ENCODE data around the gene POFUT2.

The POFUT2 gene

GRCh38 chr21:45282283-45283034 lies 5.2 kb downstream of the POFUT2 start:
- no peak for DNase-seq

- DNase-seq: no peak
Observed at GRCh38 chr21:45281411-45282282, 6.0 kb downstream of the POFUT2 start.

DNA sequence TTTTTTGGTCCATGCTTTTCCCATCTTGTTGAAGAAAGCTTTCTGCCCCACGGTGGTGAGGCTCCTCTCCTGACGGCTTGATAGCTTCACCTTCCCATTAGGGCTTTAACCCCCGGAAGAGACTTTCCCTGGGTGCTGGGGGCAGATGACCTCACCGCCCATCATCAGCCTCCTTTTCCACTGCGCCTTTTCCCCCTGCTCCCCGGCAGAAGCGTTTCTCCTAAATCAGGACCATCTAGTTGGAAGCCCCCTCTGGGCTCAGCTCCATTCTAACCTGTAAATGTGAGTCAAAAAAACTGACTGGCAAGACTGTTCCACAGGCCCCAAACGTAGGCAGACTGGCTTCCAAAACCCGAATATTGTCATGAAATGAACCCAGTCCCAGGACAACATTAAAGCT lies 6.7 kb downstream of the POFUT2 start:
- no peak for DNase-seq

DNA sequence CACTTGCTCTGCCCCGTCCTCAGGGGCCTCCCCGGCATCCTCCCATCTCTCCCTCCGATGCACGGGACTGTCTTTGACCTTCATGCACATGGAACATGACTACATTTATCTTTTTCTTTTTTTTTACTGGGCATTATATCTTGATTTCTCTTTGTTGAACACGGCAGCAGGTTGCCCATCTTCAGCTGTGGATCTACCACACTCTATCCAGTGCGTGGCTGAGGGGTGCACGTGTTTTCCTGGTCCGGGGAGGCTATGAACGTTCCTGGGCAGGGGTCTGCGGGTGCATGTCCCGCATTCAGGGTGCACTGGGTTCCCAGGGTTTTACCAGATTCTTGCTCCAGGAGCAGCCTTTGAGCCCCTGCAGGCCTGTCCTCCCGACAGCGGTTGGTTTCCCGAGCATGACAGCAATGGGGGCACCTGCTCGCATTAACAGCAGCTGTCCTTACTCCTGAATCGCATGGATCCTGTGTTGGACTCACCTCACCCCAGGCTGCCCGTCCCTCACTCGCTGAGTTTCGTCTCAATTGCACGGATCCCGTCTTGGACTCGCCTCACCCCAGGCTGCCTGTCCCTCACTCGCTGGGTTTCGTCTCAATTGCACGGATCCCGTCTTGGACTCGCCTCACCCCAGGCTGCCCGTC lies 7.4 kb downstream of the POFUT2 start:
- DNase-seq: no peak

GRCh38 chr21:45279446-45280177 lies 8.1 kb downstream of the POFUT2 start:
- no peak for DNase-seq

DNA sequence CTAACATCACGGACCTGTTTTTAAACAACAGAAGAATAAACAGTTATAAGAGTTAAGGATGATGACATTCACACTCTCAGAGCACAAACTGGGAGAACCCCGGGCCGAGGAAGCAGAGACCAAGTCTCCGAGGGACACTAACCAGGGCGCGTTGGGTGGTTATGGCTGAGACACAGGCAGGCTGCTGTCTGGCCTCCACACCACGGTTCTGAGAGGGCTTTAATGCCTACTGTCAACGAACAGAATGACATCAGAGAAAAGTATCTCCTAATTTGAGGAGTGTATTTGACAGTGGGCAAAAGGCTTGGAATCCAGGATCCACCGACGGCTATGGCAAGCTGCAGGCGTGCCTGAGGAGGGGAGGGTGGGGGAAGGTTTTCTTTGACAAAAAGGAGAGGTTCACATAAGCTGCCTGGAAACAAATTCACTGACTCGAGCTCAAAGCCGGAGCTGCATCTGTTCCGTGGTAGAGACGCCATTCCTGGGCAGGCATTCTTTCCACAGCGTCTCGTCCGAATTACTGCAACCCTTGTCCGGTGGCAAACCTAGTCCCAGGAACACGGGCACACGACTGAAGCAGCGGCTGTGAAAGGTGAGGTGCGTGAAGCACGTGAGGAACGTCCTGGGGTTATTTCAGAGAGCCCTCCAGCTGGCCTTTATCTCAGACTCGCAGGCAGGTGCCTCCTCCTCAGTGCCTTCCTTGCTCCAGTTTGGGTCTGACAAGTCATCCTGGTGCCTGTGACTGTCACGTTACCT lies 9.4 kb downstream of the POFUT2 start:
- no peak for DNase-seq

GRCh38 chr21:45277101-45278045 lies 10.3 kb downstream of the POFUT2 start:
- no peak for DNase-seq

- no peak for DNase-seq
Observed at GRCh38 chr21:45276596-45276995, 11.1 kb downstream of the POFUT2 start.

DNA sequence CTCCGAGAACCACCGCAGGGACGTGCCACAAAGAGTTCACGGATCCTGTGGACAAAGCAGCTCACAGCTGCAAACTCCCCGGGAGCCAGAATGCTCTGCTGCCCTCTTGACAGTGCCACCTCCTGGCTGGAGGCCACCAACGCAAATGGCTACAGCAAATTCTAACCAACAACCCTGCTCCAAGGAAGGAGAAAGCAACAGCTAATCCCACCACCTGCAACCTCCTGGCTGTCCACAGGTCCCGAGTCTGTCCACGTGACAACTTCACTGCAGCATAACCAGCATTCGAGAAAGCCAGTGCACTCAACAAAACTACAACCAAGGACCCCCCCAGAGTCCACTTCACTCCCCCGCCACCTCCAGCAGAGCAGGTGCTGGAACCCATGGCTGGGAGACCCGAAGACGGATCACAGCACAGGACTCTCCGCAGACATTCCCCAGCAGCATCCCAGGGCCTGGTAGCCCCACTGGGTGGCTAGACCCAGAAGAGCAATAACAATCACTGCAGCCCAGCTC lies 17.3 kb downstream of the POFUT2 start:
- no peak for DNase-seq

GRCh38 chr21:45269861-45270260 lies 17.8 kb downstream of the POFUT2 start:
- DNase-seq: no peak

DNA sequence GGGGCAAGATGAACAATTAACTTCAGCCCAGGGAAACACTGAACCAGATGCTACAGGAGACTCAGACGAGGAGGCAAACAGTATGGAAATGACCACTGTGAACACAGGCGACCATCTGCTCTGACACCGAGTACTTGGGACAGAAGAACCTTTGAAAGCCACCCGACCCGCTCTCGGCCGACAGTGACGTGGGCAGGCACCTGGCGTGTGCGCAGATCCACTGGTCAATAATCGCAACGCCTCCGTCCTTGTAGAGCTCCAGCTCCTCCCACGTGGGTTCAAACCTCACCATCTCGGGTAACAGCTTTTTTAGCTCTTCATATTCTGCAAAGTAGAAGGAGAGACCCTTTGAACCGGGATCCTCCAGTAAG lies 20.3 kb downstream of the POFUT2 start:
- DNase-seq: no peak

DNA sequence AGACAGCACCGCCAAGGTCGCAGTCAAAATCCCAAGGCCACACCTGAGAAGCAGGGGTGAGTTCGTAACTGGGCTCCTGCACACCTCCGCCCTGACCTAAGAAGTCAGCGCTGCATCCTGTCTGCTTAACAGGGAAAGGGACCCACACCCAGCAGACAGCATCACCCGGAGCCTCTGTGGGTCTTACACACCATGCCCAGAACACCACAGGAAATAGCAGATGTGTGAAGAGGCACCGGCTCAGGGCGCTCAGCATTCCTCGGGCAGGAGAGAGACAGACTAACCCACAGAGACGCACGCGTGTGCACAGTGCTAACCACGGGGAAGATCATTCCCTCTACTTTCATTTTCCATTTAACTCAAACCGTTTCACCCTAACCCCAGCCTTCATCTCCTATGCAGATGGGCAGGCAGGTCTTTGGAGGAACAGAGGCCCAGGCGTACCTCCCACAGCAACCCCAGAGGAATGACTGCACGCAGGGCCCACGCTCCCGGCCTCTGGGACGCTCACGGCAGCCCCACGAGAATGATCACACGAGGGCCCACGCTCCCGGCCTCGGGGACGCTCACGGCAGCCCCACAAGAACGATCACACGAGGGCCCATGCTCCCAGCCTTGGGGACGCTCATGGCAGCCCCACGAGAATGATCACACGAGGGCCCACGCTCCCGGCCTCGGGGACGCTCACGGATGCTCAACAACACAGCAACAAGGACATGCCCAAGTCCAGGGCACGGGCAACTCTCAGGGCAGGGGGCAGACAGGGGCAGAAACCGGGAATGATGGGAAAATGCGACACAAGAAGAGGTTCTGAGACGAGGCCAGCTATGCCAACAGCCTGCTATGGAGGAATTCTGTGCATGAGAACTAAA lies 20.9 kb downstream of the POFUT2 start:
- no peak for DNase-seq

GRCh38 chr21:45265721-45266517 lies 21.8 kb downstream of the POFUT2 start:
- no peak for DNase-seq

DNA sequence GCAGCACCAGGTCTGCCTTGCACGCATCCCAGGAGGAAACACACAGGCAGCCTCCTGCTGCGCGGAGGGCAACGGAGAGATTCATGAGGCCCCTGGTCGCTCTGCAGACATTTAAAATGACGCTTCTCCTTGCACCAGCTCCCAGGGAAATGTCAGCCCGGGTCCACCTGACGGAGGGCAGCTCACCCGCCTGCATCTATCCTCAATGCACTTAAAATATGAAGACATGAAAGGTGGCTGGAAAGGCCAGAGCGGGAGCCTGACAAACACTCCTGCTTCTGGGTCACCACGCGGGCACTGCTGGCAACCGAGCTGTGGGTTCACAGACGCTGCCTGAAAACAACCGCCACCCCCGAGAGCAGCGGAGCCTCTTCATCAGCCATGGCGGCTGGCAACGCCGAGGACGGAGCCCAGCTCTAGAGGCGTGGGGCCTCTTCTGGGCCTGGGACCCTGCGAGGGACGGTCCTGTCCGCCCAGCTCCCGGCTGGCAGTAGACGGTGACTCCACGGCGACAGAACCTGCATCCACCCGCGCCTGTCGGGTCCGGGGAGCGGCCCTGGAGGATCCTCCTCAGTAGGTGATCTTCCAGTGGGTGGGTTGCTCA lies 22.7 kb downstream of the POFUT2 start:
- no peak for DNase-seq

DNA sequence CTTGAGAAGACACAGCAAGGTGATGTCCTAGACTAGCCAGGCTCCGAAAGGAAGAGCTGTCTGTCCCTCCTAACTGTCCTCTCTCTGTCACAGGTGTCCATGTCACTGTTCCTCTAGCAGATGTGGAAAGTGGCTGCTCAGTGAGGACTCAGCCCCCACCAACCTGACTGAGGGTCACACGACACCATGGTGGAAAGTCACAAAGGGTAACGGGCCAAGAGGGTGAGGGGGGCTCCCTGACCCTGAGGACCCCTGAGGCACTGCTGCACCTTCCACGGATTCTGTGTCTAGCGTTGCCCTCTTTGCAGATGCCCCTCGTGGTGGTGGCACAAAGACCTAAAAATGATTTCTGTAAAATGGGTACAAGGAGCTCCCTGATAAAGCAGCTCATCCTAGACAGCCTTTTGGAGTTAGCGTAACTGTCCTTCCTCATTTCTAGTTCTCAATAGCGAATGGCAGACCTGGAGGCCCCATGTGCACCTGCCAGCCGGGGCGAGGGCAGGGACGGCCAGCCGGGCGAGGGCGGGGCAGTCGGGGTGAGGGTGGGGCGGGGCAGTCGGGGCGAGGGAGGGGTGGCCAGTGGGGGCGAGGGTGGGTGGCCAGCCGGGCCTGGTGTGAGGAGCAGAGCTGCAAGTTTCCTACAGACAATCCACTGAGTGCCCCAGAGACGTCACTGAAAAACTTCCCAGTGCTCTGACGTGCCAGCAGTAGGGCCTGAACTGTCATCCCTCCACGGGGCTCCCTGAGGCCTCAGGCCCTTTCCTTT lies 23.4 kb downstream of the POFUT2 start:
- DNase-seq: no peak

- no peak for DNase-seq
Observed at GRCh38 chr21:45263534-45263933, 24.2 kb downstream of the POFUT2 start.

DNA sequence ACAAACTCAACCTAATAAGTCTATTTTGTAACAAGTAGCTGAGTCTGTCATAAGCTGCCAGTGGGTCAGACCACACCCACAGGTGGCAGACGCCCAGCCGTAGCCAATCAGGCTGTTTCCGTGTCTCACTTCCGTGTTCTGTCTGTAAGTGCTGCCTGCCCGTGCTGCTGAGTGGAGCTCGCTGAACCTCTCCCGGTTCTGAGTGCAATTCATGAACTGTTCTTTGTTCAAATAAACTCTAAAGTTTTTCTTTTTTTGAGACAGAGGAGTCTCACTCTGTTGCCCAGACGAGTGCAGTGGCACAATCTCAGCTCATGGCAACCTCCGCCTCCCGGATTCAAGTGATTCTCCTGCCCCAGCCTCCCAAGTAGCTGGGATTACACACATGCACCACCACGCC lies 25.1 kb downstream of the POFUT2 start:
- no peak for DNase-seq

All from retina (tissue), 1 donor.